SK-N-SH treated with all-trans-retinoic acid at 6 μM for 48 hours (cell line): ENCODE results near the gene MRPL53.

Experiments used
- ATAC-seq: fragments of 200-7000 bp; cut with Tn5 transposase; 3 replicates; pipeline ENCODE4 v1.9.1; 2020; ENCODE audit warnings: mild to moderate bottlenecking, moderate library complexity
- ARNTL ChIP-seq: fragments of 450-650 bp; formaldehyde crosslinking; IDR thresholded peaks from 2 replicates; pipeline ENCODE4 v1.5.0; 2020; ENCODE audit warnings: low read depth, mild to moderate bottlenecking, moderate library complexity, borderline replicate concordance
- CSDC2 ChIP-seq: fragments of 250-450 bp; sonication (Bioruptor Pico); IDR thresholded peaks from 2 replicates; pipeline ENCODE4 v1.5.0; 2020; ENCODE audit warnings: mild to moderate bottlenecking, moderate library complexity
- ESRRG ChIP-seq: fragments of 250-450 bp; sonication (Bioruptor Pico); IDR thresholded peaks from 2 replicates; pipeline ENCODE4 v1.6.1; 2021; ENCODE audit warnings: mild to moderate bottlenecking
- GLIS3 ChIP-seq: fragments of 250-450 bp; sonication (Bioruptor Pico); IDR thresholded peaks from 2 replicates; pipeline ENCODE4 v1.5.0; 2020; ENCODE audit warnings: mild to moderate bottlenecking, moderate library complexity
- ISL1 ChIP-seq: fragments of 250-450 bp; sonication (Bioruptor Pico); IDR thresholded peaks from 2 replicates; pipeline ENCODE4 v2.1.2; 2022; ENCODE audit warnings: mild to moderate bottlenecking, moderate library complexity
- OSR1 ChIP-seq: fragments of 250-450 bp; sonication (Bioruptor Pico); IDR thresholded peaks from 2 replicates; pipeline ENCODE4 v1.8.0; 2022; ENCODE audit warnings: moderate library complexity, mild to moderate bottlenecking, inconsistent platforms
- PPARA ChIP-seq: fragments of 250-450 bp; sonication (Bioruptor Pico); IDR thresholded peaks from 2 replicates; pipeline ENCODE4 v1.5.0; 2020; ENCODE audit warnings: mild to moderate bottlenecking, borderline replicate concordance
- RARB ChIP-seq: fragments of 250-450 bp; sonication (Bioruptor Pico); IDR thresholded peaks from 2 replicates; pipeline ENCODE4 v1.8.0; 2021; ENCODE audit warnings: mild to moderate bottlenecking, moderate library complexity
- SNAI2 ChIP-seq: fragments of 250-450 bp; sonication (Bioruptor Pico); IDR thresholded peaks from 2 replicates; pipeline ENCODE4 v1.5.0; 2020; ENCODE audit warnings: mild to moderate bottlenecking, moderate library complexity
- TCF4 ChIP-seq: fragments of 250-450 bp; sonication (Bioruptor Pico); IDR thresholded peaks from 2 replicates; pipeline ENCODE4 v1.8.0; 2021; ENCODE audit warnings: mild to moderate bottlenecking, moderate library complexity, borderline replicate concordance
- TOX ChIP-seq: fragments of 250-450 bp; sonication (Bioruptor Pico); IDR thresholded peaks from 2 replicates; pipeline ENCODE4 v1.8.0; 2021; ENCODE audit warnings: mild to moderate bottlenecking, moderate library complexity, borderline replicate concordance
- ZC3H10 ChIP-seq: fragments of 250-450 bp; sonication (Bioruptor Pico); IDR thresholded peaks from 2 replicates; pipeline ENCODE4 v1.5.1; 2021; ENCODE audit warnings: mild to moderate bottlenecking, moderate library complexity
- ZFP3 ChIP-seq: fragments of 250-450 bp; sonication (Bioruptor Pico); IDR thresholded peaks from 2 replicates; pipeline ENCODE4 v1.5.0; 2020; ENCODE audit warnings: mild to moderate bottlenecking, moderate library complexity
- ZFP30 ChIP-seq: fragments of 450-650 bp; formaldehyde crosslinking; IDR thresholded peaks from 2 replicates; pipeline ENCODE4 v1.5.0; 2022; ENCODE audit warnings: mild to moderate bottlenecking, moderate library complexity
- ZNF565 ChIP-seq: fragments of 450-650 bp; formaldehyde crosslinking; conservative IDR thresholded peaks from 2 replicates; pipeline ENCODE4 v1.5.0; 2020; ENCODE audit warnings: low read depth, mild to moderate bottlenecking, moderate library complexity
- ZNF70 ChIP-seq: fragments of 450-650 bp; formaldehyde crosslinking; IDR thresholded peaks from 2 replicates; pipeline ENCODE4 v1.5.0; 2020; ENCODE audit warnings: mild to moderate bottlenecking, moderate library complexity
- ZNF8 ChIP-seq: fragments of 450-650 bp; formaldehyde crosslinking; IDR thresholded peaks from 2 replicates; pipeline ENCODE4 v1.5.0; 2020; ENCODE audit warnings: mild to moderate bottlenecking, moderate library complexity
- TF ChIP-seq, protein P1 (sequence below): fragments of 250-450 bp; sonication (Bioruptor Pico); IDR thresholded peaks from 2 replicates; pipeline ENCODE4 v1.8.0; 2020; ENCODE audit warnings: mild to moderate bottlenecking, moderate library complexity, borderline replicate concordance
- TF ChIP-seq, protein P2 (sequence below): fragments of 250-450 bp; sonication (Bioruptor Pico); IDR thresholded peaks from 2 replicates; pipeline ENCODE4 v1.8.0; 2021; ENCODE audit warnings: low read depth, mild to moderate bottlenecking, moderate library complexity, borderline replicate concordance
- TF ChIP-seq, protein P3 (sequence below): fragments of 250-450 bp; sonication (Bioruptor Pico); IDR thresholded peaks from 2 replicates; pipeline ENCODE4 v1.5.1; 2021; ENCODE audit warnings: mild to moderate bottlenecking, moderate library complexity
- TF ChIP-seq, protein P4 (sequence below): fragments of 250-450 bp; sonication (Bioruptor Pico); IDR thresholded peaks from 2 replicates; pipeline ENCODE4 v1.5.0; 2020; ENCODE audit warnings: mild to moderate bottlenecking, moderate library complexity
- TF ChIP-seq, protein P5 (sequence below): fragments of 250-450 bp; sonication (Bioruptor Pico); IDR thresholded peaks from 2 replicates; pipeline ENCODE4 v1.5.1; 2020; ENCODE audit warnings: low read depth, mild to moderate bottlenecking, moderate library complexity

Gene MRPL53

DNA sequence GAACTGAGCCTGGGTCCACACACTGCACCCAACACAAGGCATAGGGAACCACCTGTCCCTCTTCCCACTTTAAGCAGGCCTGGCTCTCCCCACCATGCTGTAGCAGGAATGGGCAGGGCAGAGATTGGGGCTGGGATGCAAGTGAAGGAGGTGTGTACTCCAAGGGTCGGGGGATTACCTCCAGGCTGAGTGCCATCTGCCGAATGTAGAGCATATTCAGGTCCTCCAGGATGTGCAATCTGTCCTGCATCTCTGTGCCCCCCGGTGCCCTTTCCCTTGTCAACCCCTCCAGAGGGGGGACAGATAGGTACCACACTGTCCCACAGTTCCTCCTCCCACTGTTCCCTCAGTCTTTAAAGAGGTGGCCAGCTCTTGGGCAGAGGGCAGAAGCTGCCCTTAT lies 33.1 kb downstream of the MRPL53 start:
- no peak; the same call in 1 of the 3 replicates for ATAC-seq
- no peak for TF ChIP-seq OSR1 (CRISPR knock-in tag)
- no peak for TF ChIP-seq PPARA (CRISPR knock-in tag)
- no peak for TF ChIP-seq TOX (CRISPR knock-in tag)
- no peak for TF ChIP-seq SNAI2 (CRISPR knock-in tag)
- TF ChIP-seq GLIS3 (CRISPR knock-in tag) = no peak
- TF ChIP-seq, protein P1, sequence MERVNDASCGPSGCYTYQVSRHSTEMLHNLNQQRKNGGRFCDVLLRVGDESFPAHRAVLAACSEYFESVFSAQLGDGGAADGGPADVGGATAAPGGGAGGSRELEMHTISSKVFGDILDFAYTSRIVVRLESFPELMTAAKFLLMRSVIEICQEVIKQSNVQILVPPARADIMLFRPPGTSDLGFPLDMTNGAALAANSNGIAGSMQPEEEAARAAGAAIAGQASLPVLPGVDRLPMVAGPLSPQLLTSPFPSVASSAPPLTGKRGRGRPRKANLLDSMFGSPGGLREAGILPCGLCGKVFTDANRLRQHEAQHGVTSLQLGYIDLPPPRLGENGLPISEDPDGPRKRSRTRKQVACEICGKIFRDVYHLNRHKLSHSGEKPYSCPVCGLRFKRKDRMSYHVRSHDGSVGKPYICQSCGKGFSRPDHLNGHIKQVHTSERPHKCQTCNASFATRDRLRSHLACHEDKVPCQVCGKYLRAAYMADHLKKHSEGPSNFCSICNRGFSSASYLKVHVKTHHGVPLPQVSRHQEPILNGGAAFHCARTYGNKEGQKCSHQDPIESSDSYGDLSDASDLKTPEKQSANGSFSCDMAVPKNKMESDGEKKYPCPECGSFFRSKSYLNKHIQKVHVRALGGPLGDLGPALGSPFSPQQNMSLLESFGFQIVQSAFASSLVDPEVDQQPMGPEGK (CRISPR knock-in tag) = no peak
- TF ChIP-seq, protein P2, sequence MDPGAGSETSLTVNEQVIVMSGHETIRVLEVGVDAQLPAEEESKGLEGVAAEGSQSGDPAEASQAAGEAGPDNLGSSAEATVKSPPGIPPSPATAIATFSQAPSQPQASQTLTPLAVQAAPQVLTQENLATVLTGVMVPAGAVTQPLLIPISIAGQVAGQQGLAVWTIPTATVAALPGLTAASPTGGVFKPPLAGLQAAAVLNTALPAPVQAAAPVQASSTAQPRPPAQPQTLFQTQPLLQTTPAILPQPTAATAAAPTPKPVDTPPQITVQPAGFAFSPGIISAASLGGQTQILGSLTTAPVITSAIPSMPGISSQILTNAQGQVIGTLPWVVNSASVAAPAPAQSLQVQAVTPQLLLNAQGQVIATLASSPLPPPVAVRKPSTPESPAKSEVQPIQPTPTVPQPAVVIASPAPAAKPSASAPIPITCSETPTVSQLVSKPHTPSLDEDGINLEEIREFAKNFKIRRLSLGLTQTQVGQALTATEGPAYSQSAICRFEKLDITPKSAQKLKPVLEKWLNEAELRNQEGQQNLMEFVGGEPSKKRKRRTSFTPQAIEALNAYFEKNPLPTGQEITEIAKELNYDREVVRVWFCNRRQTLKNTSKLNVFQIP (CRISPR knock-in tag) = no peak
- TF ChIP-seq RARB (CRISPR knock-in tag) = no peak
- TF ChIP-seq, protein P3, sequence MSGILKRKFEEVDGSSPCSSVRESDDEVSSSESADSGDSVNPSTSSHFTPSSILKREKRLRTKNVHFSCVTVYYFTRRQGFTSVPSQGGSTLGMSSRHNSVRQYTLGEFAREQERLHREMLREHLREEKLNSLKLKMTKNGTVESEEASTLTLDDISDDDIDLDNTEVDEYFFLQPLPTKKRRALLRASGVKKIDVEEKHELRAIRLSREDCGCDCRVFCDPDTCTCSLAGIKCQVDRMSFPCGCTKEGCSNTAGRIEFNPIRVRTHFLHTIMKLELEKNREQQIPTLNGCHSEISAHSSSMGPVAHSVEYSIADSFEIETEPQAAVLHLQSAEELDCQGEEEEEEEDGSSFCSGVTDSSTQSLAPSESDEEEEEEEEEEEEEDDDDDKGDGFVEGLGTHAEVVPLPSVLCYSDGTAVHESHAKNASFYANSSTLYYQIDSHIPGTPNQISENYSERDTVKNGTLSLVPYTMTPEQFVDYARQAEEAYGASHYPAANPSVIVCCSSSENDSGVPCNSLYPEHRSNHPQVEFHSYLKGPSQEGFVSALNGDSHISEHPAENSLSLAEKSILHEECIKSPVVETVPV = no peak
- TF ChIP-seq ZFP3 = no peak
- TF ChIP-seq ZNF8 (CRISPR knock-in tag) = no peak
- no peak for TF ChIP-seq ZNF565 (CRISPR knock-in tag)
- no peak for TF ChIP-seq ARNTL (CRISPR knock-in tag)
- TF ChIP-seq, protein P4, sequence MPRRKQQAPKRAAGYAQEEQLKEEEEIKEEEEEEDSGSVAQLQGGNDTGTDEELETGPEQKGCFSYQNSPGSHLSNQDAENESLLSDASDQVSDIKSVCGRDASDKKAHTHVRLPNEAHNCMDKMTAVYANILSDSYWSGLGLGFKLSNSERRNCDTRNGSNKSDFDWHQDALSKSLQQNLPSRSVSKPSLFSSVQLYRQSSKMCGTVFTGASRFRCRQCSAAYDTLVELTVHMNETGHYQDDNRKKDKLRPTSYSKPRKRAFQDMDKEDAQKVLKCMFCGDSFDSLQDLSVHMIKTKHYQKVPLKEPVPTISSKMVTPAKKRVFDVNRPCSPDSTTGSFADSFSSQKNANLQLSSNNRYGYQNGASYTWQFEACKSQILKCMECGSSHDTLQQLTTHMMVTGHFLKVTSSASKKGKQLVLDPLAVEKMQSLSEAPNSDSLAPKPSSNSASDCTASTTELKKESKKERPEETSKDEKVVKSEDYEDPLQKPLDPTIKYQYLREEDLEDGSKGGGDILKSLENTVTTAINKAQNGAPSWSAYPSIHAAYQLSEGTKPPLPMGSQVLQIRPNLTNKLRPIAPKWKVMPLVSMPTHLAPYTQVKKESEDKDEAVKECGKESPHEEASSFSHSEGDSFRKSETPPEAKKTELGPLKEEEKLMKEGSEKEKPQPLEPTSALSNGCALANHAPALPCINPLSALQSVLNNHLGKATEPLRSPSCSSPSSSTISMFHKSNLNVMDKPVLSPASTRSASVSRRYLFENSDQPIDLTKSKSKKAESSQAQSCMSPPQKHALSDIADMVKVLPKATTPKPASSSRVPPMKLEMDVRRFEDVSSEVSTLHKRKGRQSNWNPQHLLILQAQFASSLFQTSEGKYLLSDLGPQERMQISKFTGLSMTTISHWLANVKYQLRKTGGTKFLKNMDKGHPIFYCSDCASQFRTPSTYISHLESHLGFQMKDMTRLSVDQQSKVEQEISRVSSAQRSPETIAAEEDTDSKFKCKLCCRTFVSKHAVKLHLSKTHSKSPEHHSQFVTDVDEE (CRISPR knock-in tag) = no peak
- TF ChIP-seq ESRRG = no peak
- no peak for TF ChIP-seq ZFP30 (CRISPR knock-in tag)
- no peak for TF ChIP-seq TCF4 (CRISPR knock-in tag)
- no peak for TF ChIP-seq ISL1 (CRISPR knock-in tag)
- TF ChIP-seq ZNF70 (CRISPR knock-in tag) = no peak
- TF ChIP-seq, protein P5, sequence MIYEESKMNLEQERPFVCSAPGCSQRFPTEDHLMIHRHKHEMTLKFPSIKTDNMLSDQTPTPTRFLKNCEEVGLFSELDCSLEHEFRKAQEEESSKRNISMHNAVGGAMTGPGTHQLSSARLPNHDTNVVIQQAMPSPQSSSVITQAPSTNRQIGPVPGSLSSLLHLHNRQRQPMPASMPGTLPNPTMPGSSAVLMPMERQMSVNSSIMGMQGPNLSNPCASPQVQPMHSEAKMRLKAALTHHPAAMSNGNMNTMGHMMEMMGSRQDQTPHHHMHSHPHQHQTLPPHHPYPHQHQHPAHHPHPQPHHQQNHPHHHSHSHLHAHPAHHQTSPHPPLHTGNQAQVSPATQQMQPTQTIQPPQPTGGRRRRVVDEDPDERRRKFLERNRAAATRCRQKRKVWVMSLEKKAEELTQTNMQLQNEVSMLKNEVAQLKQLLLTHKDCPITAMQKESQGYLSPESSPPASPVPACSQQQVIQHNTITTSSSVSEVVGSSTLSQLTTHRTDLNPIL (CRISPR knock-in tag) = no peak

DNA sequence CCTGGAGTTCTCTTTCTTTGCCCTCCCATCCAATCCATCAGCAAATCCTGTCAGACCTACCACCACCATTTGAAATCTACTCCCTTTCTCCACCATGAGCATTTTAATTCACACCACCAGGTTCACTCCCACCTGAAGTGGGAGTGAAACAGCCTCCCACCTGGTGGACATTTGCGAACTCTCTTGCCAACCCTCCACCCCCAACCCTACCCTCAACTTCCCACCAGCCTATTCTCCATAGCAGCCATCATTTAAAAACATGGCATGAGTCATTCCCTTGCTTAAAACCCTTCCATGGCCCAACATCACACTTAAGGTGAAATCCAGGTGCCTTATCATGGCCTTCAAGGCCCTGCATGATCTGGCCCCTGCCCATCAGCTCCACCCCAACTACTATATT lies 34.2 kb downstream of the MRPL53 start:
- ATAC-seq = no peak
- TF ChIP-seq ARNTL (CRISPR knock-in tag) = no peak
- no peak for TF ChIP-seq RARB (CRISPR knock-in tag)
- no peak for TF ChIP-seq PPARA (CRISPR knock-in tag)
- TF ChIP-seq, protein P4 (CRISPR knock-in tag) = no peak
- TF ChIP-seq OSR1 (CRISPR knock-in tag) = no peak
- TF ChIP-seq, protein P2 (CRISPR knock-in tag) = no peak
- TF ChIP-seq TCF4 (CRISPR knock-in tag) = no peak
- no peak for TF ChIP-seq ZFP30 (CRISPR knock-in tag)
- no peak for TF ChIP-seq ZC3H10 (CRISPR knock-in tag)
- no peak for TF ChIP-seq ZNF565 (CRISPR knock-in tag)
- no peak for TF ChIP-seq ZNF70 (CRISPR knock-in tag)
- TF ChIP-seq, protein P1 (CRISPR knock-in tag) = no peak
- TF ChIP-seq CSDC2 (CRISPR knock-in tag) = no peak
